ENCODE data around the gene CISH. TPM values are rescaled to one million over a fixed set of nuclear protein-coding genes. Genes with fewer than 3 reads are reported as not detected.

Gene CISH
- total and polyA plus RNA-seq, 9 of the 15 experiments (the other 6 are each of a cell fraction or from before 2014, with no cell fraction given), result 1.7 to 47.7 (median 18.3) TPM

GRCh38 chr3:50600841-50601591 lies 10.6 kb downstream of the CISH start (continued):
- TF ChIP-seq ZBTB5 (IDR thresholded peaks at IDR 0.05) (peak; percentile 98), ZBTB43 (CRISPR knock-in tag; IDR thresholded peaks at IDR 0.05) (no peak), SFPQ (IDR thresholded peaks at IDR 0.05; ENCODE audit: low read depth, low read length) (no peak), CEBPG (CRISPR knock-in tag; IDR thresholded peaks at IDR 0.05) (peak; percentile 75), CEBPG (tag; conservative IDR thresholded peaks at IDR 0.05 in 1 of 2, IDR thresholded peaks at IDR 0.05 in 1 of 2) (peak; percentile 71 to 79), ARID4B (CRISPR knock-in tag; IDR thresholded peaks at IDR 0.05) (no peak), FOXO4 (CRISPR knock-in tag; IDR thresholded peaks at IDR 0.05) (no peak), ESRRA (IDR thresholded peaks at IDR 0.05; ENCODE audit: borderline replicate concordance, low read depth) (peak; percentile 99), NR4A1 (CRISPR knock-in tag; IDR thresholded peaks at IDR 0.05) (no peak; the same call in 1 of the 2 replicates), NR4A1 (tag; IDR thresholded peaks at IDR 0.05) (no peak), FOXA1 (IDR thresholded peaks at IDR 0.05; ENCODE audit: borderline replicate concordance) (no peak)

All from K562 (cell line).